HG02938 (cell line): ENCODE data around the gene PAXX.

Source experiments
- ATAC-seq: cut with Tn5 transposase; IDR thresholded peaks from one replicate; pipeline ENCODE4 v1.9.1; 2021; ENCODE audit warnings: mild to moderate bottlenecking, moderate library complexity; ENCODE audit not compliant: unreplicated experiment

The PAXX gene

DNA sequence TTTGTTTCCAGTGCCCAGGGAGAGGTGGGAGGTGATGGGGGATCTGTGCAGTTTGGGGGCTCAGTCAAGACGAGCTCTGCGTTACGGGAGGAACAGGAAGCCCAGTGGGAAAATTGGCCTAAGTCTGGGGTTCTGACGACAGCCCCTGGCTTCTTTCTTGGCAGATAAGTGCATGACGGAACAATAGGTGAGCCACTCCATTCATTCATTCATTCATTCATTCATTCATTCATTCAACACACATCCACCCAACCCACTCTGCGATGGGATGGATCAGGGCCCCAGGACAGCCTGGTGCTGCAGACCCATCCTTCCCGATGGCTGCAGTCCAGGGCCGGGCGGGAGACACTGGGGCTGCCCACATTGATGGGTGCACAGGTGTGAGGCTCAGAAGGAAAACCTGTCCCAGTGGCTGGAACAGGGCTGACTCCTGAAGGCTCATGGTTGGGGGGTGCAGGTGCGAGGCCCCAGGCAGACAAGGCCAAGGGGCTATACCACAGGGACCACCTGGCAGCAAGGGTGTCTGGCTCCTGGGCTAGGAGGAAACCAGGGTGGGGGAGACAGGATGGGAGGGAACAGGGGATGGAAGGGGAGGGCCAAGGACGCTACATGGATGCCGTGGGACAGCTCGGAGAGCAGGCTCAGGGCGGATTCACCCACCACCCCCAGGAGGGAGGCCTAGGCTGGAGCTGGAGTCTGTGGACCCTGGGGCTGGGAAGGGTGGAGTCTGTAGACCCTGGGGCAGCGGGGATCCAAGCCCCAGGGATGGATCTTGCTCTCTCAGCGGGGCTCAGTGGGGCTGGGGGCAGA, 11.3 kb upstream of the PAXX start:
- no peak for ATAC-seq

DNA sequence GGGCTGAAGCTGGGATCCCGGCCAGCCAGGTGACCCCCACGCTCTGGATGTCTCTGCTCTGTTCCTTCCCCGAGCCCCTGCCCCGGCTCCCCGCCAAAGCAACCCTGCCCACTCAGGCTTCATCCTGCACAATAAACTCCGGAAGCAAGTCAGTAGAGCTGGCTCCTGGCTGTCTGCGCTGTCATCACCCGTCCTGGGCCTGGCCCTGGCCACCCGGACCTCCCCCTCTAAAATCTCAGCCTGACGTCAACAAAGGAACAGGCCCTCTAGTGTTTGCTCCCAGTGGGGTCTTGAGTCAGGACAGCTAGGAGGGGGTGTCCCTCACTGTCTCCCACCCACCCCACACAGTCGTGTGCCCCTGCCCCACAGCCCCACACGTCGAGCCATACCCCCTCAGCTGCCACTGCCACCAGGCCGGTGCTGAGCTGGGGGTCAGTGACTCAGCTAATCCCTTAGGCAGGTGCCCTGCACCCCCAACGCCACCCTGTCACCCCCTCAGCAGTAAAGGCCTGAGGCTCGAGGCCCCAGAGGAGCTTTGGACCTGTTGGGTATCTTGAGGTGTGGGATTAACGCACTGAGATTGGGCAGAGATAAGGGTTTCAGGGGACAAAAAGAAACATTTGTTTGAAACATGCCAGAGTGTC, 10.5 kb upstream of the PAXX start:
- ATAC-seq, result no peak

DNA sequence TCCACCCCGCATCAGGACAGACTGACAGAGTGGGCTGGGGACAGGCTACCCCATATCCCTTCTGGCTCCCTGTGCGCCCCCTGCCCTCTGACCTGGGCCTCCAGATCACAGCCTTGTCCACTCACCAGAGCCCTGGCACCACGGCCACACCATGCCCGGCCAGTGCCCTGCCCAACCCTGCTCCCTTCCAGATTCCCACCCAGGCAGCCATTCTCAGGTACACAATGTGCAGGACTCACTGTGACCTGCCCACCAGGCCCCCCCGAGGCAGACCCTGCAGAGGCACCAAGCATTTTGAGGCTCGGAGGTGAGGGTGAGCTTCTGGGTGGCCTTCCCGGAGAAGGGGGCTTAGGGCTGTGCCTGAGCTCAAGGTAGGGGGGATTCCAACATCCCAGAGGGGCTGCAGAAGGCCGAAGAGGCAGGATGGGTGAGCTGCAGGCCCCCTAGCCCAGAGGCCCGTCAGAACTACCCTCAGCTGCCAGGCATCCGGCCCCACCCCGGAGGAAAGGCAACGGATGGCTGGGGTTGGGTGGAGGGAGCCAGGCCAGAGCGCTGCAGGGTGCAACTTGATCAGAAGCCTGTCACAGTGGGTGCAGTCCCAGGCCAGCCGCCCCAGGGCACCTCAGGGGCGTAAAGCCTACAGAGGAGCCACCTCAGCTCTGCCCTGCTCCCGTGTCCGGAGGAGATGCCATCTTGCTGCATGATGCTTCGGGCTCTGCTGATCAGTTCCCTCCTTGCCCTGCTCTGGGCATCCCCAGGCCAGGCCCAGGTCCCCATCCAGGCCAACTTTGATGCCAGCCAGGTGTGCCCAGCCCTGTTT, 9.8 kb upstream of the PAXX start, which contains the start of gene LCNL1:
Gene LCNL1 (plus strand): TSS at position 762 of the 820 bp plus-strand sequence. CDS start 594 bp downstream, outside the sequence.
- ATAC-seq, result no peak

DNA sequence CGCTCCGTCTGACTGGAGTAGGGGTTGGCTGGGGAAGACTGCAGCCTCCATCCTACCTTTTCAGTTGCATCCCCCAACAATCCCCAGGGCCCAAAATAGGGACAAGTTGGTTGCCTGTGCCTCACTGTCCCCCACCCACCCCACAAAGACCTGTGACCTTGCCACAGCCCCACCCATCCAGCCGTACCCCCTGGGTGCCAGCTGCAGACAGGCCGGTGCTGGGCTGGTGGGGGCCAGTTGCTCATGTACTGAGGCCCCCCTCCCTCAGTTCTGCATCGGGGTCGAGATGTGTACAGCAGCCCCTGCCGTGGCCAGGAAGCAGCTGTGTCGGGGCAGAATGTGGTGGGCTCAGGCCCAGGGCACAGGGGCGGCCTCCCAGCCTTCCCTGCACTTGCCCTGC, 9.1 kb upstream of the PAXX start:
- no peak for ATAC-seq

DNA sequence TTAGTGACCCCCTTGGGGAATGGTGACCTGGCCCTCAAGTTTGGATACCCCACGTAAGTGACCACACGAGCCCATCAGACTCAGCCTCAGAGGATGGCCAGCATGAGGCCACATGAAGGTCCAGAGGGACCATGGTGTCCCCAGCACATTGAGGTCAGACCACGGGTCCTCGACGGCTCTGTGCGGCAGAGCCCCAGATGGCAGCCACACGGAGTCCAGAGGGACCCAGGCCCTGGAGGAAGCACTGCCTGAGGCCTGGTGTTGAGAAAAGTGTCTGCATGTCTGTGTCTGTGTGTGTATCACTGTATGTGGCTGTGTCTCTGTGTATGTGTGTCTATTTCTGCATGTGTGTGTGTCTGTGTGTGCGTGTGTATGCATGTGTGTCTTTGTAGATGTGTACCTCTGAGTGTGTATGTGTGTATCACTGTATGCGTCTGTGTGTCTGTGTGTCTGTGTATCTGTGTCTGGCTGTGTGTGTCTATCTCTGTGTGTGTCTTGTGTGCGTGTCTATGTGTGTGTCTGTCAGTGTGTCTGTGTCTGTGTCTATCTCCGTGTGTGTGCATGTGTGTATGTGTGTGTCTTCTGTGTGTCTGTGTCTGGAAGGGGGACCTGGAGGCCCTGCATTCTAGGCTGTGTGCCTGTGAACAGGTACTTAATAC, 8.4 kb upstream of the PAXX start:
- ATAC-seq, result no peak

DNA sequence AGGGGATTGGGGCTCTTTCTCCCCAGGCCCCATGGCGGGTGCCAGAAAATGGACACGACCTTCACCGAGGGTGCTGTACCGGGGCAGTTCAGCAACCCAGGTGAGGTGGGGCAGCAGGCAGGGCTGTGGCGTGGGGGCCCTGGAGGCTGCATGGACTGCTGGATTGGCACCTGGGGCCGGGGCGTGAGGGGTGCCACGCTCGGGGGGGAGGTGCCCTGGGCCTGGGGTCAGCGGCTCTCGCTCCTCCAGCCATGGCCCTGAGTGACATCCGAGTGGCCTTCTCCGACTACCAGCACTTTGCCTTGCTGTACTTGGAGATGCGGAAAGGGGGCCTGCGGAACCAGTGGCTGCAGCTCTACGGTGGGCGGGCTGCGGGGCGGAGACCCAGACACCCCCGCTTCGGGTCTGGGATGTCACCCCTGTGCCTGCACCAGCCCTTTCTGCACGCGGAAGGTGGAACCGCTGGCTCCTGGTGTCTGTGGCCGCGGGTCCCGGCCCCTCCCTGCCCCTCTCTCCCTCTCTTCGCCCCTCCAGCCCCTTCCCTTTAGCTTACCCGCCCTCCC, 7.7 kb upstream of the PAXX start:
- ATAC-seq, result no peak

DNA sequence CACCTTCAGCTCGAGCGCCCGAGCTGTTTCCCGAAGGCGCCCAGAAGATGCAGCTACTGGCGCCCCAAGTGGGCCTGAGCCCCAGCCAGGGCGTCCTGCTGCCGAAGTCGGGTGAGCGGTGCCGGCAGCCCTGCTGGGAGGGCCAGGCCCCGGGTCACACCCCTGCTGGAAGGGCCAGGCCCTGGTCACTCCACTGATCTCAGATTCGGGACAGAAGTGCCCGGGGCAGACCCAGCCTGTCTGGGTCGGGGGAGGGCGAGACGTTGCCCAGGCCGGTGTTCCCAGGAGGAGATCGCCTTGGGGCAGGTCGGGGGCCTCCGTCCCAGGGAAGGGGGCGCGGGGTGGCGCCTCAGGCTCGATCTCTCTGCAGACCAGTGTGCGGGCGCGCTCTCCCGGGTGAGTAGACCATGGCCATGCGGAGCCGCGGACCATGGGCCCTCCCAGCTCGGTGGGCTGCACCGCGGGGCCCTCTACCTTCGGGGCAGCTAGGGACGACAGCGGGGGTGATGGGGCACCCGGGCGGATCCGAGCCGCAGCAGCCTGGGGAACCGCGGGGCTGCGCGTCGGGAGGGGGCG, 7.1 kb upstream of the PAXX start:
- no peak for ATAC-seq

DNA sequence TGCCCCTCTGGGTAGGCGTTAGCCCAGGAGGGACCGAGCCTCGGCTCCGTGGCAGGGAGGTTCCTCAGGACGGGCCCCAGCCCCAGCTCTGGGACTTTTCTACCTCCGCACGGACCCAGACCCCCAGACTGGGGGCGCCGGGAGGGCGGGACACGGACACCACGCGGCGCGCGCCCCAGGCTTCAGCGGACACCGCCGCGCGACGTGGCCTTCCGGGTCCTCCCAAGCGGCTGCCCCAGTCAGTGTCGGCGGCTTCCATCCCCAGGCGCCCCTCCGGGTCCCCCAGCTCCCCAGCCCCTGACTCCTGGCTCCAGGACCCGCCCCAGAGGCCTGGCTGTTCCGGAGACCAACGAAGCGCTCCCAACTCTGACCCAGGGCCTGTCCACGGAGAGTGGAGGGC, 6.4 kb upstream of the PAXX start:
- no peak for ATAC-seq

DNA sequence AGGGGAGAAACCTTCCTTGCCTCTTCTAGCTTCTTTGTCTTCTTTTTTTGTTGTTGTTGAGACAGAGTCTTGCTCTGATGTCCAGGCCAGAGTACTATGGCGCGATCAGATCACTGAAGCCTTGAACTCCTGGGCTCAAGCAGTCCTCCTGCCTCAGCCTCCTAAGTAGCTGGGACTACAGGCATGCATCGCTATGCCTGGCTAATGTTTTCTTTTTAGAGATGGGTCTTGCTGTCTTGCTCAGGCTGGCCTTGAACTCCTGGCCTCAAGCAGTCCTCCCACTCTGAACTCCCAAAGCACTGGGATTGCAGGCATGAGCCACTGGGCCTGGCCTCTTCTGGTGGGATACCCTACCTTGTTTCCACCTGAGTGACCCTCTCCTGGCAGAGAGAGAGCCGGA, 3.4 kb upstream of the PAXX start:
- no peak for ATAC-seq

DNA sequence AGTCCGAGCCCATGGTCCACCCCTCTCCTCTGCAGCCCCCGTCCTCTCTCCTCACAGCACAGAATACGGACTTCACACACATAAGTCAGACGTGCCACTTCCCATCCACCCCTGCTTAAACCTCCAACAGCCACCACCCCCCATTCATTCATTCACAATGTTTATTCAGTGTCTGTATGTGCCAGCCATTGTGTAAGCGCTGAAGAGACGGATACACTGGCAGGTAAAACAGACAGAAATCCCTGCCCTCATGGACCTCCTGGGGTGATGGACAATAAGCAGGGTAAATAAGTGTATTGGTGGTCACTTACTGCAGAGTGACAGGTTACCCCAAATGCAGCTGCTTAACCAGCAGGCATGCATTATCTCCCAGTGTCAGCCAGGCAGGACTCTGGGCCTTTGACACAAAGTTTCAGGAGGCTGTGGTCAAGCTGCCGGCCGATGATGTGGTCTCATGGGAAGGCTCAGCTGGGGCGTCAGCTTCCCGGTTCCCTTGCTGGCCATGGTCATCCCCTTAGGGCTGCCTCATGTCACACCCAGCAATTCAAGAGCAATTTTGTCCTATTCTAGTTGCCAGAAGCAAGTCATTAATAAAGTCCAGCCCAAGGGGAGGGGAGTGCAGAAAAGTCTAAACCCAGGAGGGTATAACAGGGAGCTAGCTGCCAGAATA, 1.8 kb upstream of the PAXX start:
- no peak for ATAC-seq

DNA sequence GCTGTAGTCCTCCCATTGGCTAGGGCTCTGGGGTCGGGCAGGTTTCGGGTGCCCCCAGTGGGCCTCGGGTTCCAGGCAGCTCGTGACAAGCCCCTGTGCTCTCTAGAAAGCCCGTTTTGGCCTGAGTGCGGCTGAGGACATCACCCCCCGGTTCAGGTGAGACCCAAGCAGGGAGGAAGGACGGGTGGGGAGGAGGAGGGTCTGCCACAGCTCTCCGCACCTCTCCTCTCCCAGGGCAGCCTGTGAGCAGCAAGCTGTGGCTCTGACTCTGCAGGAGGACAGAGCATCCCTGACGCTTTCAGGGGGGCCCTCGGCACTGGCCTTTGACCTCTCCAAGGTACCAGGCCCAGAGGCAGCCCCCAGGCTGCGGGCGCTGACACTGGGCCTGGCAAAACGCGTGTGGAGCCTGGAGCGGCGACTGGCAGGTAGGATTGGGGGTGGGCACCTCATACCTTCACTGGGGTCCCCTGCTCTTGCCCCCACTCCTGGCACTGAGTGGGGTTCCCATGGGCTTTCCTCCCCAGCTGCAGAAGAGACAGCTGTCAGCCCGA, 672 bp downstream of the PAXX start:
- no peak for ATAC-seq

DNA sequence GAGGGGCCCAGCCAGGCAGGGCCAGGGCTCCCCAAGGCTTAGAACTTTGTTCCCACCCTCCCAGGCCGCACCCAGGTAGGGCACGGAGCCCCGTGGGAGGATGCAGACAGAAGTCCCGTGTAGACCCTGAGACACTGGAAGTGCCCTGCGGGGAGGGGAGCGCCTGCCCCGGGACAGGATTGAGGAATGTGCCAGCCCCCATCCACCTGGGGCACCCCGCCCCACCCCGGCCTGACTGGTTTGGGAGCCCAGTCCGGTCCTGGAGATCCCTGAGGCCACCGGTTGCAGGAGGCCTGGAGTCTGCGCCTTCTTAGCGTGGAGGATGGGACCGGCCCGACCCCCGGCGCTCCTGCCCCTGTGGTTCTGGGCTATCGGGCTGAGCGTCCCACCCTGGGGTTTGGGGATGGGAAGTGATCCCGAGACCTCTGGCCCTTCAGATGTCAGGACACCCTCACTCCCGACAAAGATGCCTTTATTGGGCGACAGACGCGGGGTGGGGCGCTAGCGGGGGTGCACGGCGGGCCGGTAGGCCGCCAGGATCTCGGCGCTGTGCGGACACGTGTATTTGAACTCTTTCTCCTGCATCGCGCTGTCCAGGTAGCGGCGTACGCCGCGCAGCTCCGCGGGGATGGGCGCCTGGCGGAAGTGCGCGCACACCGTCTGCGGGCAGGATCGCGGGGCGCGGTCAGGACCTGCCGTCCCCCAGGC, 2.1 kb downstream of the PAXX start:
- ATAC-seq, result no peak

DNA sequence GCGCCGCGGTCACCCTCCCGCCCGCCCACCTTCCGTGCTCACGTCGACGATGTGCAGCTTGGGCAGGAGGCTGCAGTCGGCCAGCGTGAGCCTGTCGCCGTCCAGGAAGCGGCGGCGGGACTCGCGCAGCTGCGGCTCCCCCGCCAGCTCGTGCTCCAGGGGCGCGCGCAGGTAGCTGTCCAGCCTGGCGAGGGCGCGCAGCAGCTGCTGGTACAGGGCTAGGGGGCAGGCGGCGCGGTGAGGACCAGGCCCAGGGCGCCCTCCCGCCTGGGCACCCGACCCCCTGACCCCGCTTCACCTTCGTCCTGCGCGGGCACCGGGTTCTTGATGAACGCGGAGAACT, 2.6 kb downstream of the PAXX start:
- no peak for ATAC-seq

DNA sequence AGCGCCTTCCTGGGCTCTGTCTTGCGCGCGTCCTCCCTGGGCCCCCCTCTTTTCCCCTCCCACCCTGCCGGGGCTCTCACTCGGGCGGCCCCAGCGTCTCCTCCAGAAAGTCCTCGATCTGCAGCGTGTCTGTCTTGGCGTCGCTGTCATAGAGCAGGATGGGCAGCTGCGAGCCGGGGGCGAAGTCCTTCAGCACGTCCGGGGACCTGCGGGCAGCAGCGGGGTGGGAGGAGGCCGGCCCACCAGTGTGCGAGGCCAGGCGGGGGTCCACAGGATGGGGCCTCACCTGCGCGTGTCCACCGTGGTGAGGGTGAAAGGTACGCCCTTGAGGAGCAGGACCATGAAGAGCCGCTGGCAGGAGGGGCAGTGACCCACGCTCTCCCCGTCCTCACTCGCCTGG, 3.1 kb downstream of the PAXX start:
- no peak for ATAC-seq

DNA sequence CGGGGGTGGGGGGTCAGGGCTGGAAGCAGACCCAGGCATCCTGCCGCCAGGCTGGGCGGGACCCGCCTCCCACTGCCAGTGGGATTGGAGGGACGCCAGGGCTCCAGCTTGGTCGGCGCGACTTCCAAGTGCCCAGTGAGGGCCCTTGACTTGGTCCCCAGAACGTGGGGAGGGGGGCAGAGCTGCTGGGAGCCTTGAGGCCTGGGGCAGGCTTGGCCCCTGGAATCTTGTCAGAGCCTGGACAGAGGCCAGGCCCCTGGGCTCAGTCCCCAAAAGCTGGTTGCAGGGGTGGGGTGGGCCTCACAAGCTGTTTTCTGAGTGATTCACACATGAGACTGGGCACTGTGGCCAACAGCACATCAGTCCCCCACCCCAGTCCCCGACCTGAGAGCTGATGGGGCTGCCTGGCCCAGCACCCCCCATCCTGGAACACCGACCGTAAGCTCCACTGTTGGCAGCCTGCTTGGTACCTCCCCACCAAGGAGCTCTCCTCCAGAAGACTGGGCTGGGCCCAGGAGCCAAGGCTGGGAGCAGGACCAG, 3.6 kb downstream of the PAXX start:
- no peak for ATAC-seq

DNA sequence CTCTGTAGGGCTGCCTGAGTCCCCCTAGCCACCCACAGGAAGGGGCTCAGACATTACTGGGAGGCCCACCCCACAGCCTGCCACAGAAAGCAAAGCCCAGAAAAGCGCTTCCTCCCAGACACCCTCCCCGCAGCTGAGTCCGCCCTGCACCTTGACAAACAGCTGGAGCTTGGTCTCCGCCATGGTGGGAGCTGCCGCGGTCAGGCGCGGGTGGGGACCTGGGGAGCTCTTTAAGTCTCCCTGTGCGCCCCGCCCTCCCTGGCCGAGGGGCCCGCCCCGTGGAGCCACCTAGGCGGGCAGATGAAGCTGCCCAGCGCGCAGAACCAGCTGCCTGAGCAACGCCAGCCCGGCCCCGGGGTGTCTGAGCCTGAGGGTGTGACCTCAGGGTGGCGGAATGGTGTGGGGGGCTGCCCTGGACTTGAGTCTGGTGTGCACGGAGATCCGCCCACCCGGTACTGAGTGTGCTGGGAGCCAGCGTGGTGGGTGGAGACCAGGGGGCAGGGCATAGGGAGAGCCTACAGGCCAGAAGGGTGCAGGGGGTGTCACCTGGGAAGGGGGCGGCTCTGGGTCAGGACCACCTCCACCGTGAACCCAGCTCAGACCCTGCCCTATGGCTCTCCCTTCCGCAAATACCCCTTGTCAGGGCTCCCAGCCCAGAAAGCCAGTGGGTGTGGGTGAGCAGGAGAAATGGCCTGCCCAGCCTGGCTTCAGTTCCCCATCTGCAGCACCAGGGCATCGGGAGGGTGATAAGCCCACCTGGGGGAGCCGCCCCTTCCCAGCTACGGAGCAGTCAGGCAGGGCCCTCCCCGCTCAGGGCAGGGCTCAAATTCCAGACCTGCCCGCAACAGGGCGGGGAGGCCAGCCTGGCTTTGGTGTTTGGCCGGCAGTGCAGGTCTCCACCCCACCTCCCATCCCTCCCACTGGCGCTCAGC, 4.4 kb downstream of the PAXX start, which contains the start of gene CLIC3:
Gene CLIC3 (minus strand): TSS at position 208 of the 932 bp plus-strand sequence. CDS start 25 bp downstream, at position 183.
- no peak for ATAC-seq

DNA sequence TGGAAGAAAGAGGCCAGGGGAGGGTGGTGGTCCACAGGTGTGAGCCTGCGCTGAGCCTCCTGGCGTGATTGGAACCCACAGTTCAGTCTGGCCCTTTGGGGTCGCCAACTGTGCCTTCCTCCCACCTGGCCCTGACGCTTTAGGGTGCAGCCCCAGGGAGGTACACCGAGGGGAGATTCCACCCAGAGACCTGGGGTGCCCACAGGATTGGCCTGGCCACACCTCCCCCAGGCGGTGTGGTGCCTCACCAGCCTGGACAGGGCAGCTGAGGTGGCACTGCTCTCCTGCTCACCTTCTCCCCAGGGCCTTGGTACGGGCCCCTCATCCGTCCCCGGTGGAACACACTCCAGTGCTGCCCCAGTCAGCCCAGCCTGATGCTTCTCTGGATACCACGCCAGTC, 5.1 kb downstream of the PAXX start:
- no peak for ATAC-seq

DNA sequence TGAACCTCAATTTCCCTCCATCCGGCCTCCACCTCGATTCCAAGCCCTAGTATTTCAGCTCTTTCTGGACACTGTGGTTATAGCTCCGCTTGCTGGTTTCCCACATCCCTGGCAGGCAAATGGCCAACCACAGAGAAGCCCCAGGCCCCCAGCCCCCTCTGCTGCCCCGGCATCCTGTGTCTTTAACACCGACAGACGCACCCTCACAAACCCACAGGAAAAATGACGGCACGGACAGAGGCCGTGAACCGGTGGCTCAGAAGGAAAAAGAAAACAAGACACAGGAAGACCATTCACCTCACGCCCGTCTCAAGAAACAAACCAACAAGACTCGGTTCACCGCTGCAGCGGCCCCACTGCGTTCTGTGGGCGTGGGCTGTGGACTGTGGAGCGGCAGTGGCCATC, 5.6 kb downstream of the PAXX start:
- no peak for ATAC-seq
